HepG2 (cell line): ENCODE data around the gene ARRDC3.

Experiments
- CEBPB ChIP-seq: IDR thresholded peaks from 2 replicates; pipeline ENCODE4 v1.6.1; 2011; ENCODE audit warnings: low read depth, low read length, improper control_type of control experiment, borderline replicate concordance
- CEBPG ChIP-seq: IDR thresholded peaks from 2 replicates; pipeline ENCODE4 v1.6.1; 2016
- CENPT ChIP-seq: sonication (generic); formaldehyde crosslinking; IDR thresholded peaks from 2 replicates; pipeline ENCODE4 v1.8.0; 2022; ENCODE audit warnings: low read depth, mild to moderate bottlenecking, moderate library complexity, missing genetic modification reagents
- CREB1 ChIP-seq, 2 experiments: fragments of 450-650 bp in 1 of 2; IDR thresholded peaks; 2 replicates each; pipeline ENCODE4 v1.6.1; 2016 to 2017; ENCODE audit warnings: control low read depth in 1 of 2, mild to moderate bottlenecking in 1 of 2, missing compliant biosample characterization in 1 of 2, missing genetic modification characterization in 1 of 2
- KLF16 ChIP-seq, 2 experiments: sonication (generic) in 1 of 2; formaldehyde crosslinking in 1 of 2; IDR thresholded peaks; 2 replicates each; pipeline versions ENCODE4 v1.6.1 to v1.8.0; 2016 to 2023; ENCODE audit warnings: missing genetic modification reagents in 2 of 2, missing compliant biosample characterization in 1 of 2
- POLR2A ChIP-seq, 2 experiments: IDR thresholded peaks; 2 replicates each; pipeline ENCODE4 v1.6.1; 2011; ENCODE audit warnings: low read depth in 2 of 2, low read length in 2 of 2, mild to moderate bottlenecking in 1 of 2, moderate library complexity in 1 of 2; ENCODE audit not compliant: insufficient read depth in 1 of 2
- RFX5 ChIP-seq: IDR thresholded peaks from 2 replicates; pipeline ENCODE4 v1.6.1; 2011; ENCODE audit warnings: low read depth, low read length, improper control_type of control experiment
- RNF2 ChIP-seq: fragments of 450-650 bp; conservative IDR thresholded peaks from 2 replicates; pipeline ENCODE4 v1.6.1; 2016; ENCODE audit warnings: low read depth
- ZBTB20 ChIP-seq: sonication (generic); formaldehyde crosslinking; IDR thresholded peaks from 2 replicates; pipeline ENCODE4 v1.8.1; 2023; ENCODE audit warnings: missing genetic modification reagents, low read depth, mild to moderate bottlenecking, borderline replicate concordance
- ZFP1 ChIP-seq: IDR thresholded peaks from 2 replicates; pipeline ENCODE4 v1.6.1; 2016
- ZFP36L1 ChIP-seq: sonication (generic); formaldehyde crosslinking; IDR thresholded peaks from 2 replicates; pipeline ENCODE4 v1.8.0; 2022; ENCODE audit warnings: mild to moderate bottlenecking, missing genetic modification reagents, moderate library complexity
- TF ChIP-seq, protein P1 (sequence below): IDR thresholded peaks from 2 replicates; pipeline ENCODE4 v1.6.1; 2012; ENCODE audit warnings: inconsistent platforms
- TF ChIP-seq, protein P2 (sequence below): sonication (generic); formaldehyde crosslinking; IDR thresholded peaks from 2 replicates; pipeline ENCODE4 v1.4.0; 2020; ENCODE audit warnings: missing genetic modification reagents, borderline replicate concordance

DNA sequence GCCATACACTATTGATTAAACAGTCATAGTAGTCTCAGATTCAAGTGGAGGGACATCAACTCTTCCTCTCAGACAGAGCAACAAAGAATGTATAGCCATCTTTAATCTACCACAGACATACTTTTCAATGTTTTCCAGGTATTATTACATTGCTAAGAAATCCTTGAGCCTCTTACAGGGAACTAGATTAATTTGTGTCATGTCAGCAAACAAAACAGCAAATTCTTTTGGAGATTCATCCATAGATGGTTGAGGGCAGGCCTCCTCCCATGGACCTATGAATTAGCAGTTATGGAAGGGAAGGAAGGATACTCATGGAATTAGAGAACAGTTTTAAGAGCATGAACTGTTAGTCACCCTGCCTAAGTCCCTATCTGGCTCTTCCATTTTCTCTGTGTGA, 47.8 kb upstream of the ARRDC3 start:
- TF ChIP-seq POLR2A (IDR thresholded peaks at IDR 0.05; ENCODE audit: insufficient read depth in 1 of 2, low read depth in 2 of 2, low read length in 2 of 2) (no peak), CREB1 (IDR thresholded peaks at IDR 0.05) (no peak), CREB1 (CRISPR knock-in tag; IDR thresholded peaks at IDR 0.05) (no peak), RNF2 (no peak), ZFP1 (CRISPR knock-in tag) (no peak), CENPT (CRISPR knock-in tag) (no peak), CEBPG (no peak), CEBPB (no peak), ZBTB20 (CRISPR knock-in tag) (no peak), RFX5 (no peak), KLF16 (CRISPR knock-in tag; IDR thresholded peaks at IDR 0.05) (no peak), ZFP36L1 (no peak)
- TF ChIP-seq, protein P1, sequence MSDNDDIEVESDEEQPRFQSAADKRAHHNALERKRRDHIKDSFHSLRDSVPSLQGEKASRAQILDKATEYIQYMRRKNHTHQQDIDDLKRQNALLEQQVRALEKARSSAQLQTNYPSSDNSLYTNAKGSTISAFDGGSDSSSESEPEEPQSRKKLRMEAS, result no peak
- TF ChIP-seq, protein P2, sequence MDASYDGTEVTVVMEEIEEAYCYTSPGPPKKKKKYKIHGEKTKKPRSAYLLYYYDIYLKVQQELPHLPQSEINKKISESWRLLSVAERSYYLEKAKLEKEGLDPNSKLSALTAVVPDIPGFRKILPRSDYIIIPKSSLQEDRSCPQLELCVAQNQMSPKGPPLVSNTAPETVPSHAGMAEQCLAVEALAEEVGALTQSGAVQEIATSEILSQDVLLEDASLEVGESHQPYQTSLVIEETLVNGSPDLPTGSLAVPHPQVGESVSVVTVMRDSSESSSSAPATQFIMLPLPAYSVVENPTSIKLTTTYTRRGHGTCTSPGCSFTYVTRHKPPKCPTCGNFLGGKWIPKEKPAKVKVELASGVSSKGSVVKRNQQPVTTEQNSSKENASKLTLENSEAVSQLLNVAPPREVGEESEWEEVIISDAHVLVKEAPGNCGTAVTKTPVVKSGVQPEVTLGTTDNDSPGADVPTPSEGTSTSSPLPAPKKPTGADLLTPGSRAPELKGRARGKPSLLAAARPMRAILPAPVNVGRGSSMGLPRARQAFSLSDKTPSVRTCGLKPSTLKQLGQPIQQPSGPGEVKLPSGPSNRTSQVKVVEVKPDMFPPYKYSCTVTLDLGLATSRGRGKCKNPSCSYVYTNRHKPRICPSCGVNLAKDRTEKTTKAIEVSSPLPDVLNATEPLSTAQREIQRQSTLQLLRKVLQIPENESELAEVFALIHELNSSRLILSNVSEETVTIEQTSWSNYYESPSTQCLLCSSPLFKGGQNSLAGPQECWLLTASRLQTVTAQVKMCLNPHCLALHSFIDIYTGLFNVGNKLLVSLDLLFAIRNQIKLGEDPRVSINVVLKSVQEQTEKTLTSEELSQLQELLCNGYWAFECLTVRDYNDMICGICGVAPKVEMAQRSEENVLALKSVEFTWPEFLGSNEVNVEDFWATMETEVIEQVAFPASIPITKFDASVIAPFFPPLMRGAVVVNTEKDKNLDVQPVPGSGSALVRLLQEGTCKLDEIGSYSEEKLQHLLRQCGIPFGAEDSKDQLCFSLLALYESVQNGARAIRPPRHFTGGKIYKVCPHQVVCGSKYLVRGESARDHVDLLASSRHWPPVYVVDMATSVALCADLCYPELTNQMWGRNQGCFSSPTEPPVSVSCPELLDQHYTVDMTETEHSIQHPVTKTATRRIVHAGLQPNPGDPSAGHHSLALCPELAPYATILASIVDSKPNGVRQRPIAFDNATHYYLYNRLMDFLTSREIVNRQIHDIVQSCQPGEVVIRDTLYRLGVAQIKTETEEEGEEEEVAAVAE (CRISPR knock-in tag), result no peak
